Right atrium auricular region (tissue), 2 donors: ENCODE measurements around the gene TFF1. TPM values are rescaled to one million over a fixed set of nuclear protein-coding genes. Genes with fewer than 3 reads are reported as not detected.

Experiments used
- DNase-seq: peaks from one replicate; pipeline ENCODE4 v3.0.0-alpha.2; 2019; ENCODE audit warnings: low spot score
- H3K27ac ChIP-seq, 2 donors: fragments of 200-600 bp; sonication (generic); 1 replicate in 1 of 2; 2 replicates in 1 of 2; pipeline ENCODE4 v1.5.1; 2016 to 2019
- H3K27me3 ChIP-seq, 2 donors: fragments of 200-600 bp; sonication (generic); one replicate each; pipeline versions ENCODE4 v1.5.1 to v1.6.0; 2017 to 2019
- H3K36me3 ChIP-seq: fragments of 200-600 bp; sonication (generic); one replicate; pipeline ENCODE4 v1.5.1; 2016
- H3K4me1 ChIP-seq, 2 donors: fragments of 200-600 bp; sonication (generic); one replicate each; pipeline versions ENCODE4 v1.5.1 to v1.6.0; 2017 to 2019
- H3K4me3 ChIP-seq, 2 donors: fragments of 200-600 bp; sonication (generic); 1 replicate in 1 of 2; 2 replicates in 1 of 2; pipeline ENCODE4 v1.5.1; 2017 to 2019; ENCODE audit warnings: mild to moderate bottlenecking in 1 of 2, moderate library complexity in 1 of 2
- H3K9me3 ChIP-seq, 2 donors: fragments of 200-600 bp; sonication (generic); one replicate each; pipeline ENCODE4 v1.5.1; 2019
- total RNA-seq, 2 donors: library from RNA; depleted of rRNA; stranded (reverse); fragments of >200 nt; gene quantifications; one replicate each; pipeline ENCODE4 v1.1.0, GENCODE V29; 2016
- TF ChIP-seq, protein P1 (sequence below), 2 donors: fragments of 200-600 bp; sonication (generic); IDR thresholded peaks; one replicate each; pipeline ENCODE4 v1.5.1; 2019; ENCODE audit warnings: antibody characterized with exemption in 2 of 2

Gene TFF1
- total RNA-seq, 2 donors from 2014 or later, result not detected

DNA sequence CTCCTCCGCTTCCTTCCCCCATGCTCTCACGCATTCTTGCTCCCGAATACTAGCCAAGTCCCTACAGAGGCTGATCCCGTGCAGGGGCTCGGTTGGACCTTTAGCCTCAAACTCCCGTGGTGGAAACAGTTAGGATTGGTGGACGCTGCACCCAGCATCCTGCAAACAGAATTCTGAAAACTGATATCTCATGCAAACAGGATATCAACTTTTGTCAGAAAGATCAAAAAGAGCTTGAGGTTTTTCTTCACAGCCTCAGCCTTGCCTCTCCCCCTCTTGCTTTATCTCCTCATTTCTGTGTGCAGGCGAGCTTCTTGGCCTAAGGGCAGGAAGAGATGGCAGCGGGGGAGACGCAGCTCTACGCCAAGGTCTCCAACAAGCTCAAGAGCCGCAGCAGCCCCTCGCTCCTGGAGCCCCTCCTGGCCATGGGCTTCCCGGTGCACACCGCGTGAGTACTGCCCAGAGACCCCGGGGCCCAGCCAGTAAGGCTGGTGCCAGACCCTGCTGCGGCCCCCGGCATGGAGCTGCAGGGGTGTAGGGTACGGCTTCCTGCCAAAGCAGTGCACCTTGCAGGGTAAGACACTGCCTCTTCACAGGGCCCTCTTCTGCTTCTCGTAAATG, 37.4 kb upstream of the TFF1 start, which contains the start of gene UBASH3A:
Gene UBASH3A (plus strand): TSS at position 292 of the 621 bp plus-strand sequence. CDS start 44 bp downstream, at position 336.
- no peak within 1 kb of the TSS for H3K4me3 ChIP-seq
- H3K27ac ChIP-seq, result no peak within 1 kb of the TSS
- H3K36me3 ChIP-seq, result no peaks in the 10 kb centered on the region
- H3K27me3 ChIP-seq, result no peaks in the 10 kb centered on the region
- H3K9me3 ChIP-seq, result no peaks in the 10 kb centered on the region
- TF ChIP-seq, protein P1, sequence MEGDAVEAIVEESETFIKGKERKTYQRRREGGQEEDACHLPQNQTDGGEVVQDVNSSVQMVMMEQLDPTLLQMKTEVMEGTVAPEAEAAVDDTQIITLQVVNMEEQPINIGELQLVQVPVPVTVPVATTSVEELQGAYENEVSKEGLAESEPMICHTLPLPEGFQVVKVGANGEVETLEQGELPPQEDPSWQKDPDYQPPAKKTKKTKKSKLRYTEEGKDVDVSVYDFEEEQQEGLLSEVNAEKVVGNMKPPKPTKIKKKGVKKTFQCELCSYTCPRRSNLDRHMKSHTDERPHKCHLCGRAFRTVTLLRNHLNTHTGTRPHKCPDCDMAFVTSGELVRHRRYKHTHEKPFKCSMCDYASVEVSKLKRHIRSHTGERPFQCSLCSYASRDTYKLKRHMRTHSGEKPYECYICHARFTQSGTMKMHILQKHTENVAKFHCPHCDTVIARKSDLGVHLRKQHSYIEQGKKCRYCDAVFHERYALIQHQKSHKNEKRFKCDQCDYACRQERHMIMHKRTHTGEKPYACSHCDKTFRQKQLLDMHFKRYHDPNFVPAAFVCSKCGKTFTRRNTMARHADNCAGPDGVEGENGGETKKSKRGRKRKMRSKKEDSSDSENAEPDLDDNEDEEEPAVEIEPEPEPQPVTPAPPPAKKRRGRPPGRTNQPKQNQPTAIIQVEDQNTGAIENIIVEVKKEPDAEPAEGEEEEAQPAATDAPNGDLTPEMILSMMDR (IDR thresholded peaks at IDR 0.05), result no peak
- no peaks in the 10 kb centered on the region for H3K4me1 ChIP-seq
- DNase-seq, result no peak

DNA sequence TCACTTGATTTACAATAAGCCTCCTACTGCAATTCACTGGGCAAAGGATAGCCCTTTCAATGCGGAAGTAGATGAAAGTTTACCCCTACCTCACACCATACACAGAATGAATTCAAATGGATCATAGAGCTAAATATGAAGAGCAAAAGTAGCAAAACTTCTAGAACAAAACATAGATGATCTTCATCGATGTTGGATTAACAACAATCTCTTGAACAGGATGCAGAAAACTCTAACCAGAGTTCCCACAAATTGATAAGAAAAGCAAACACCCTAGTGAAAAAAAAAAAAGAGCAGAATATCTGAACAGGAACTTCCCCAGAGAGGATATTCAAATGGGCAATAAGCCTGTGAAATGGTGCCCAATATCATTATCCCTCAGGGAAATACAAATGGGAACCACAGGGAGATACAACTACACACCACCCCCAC, 35.5 kb upstream of the TFF1 start:
- no peaks in the 10 kb centered on the region for H3K4me1 ChIP-seq
- no peak for DNase-seq
- H3K27ac ChIP-seq, result no peak overlapping the region
- TF ChIP-seq, protein P1 (IDR thresholded peaks at IDR 0.05), result no peak
- no peaks in the 10 kb centered on the region for H3K36me3 ChIP-seq
- H3K27me3 ChIP-seq, result no peaks in the 10 kb centered on the region
- H3K9me3 ChIP-seq, result no peaks in the 10 kb centered on the region
- H3K4me3 ChIP-seq, result no peak overlapping the region

DNA sequence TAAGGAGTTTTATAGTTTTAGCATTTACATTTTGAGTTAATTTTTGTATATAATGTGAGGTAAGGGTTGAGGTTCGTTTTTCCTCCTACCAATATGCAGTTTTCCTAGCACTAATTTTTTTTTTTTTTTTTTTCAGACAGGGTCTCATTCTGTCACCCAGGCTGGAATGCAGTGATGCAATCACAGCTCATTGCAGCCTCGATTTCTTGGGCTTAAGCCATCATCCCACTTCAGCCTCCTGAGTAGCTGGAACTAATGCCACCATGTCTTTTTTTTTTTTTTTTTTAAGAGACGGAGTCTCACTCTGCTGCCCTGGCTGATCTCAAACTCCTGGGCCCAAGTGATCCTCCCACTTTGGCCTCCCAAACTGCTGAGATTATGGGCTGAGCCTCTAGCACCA, 34.8 kb upstream of the TFF1 start:
- no peak overlapping the region for H3K4me3 ChIP-seq
- no peaks in the 10 kb centered on the region for H3K27me3 ChIP-seq
- DNase-seq, result no peak
- no peak overlapping the region for H3K27ac ChIP-seq
- no peaks in the 10 kb centered on the region for H3K36me3 ChIP-seq
- TF ChIP-seq, protein P1 (IDR thresholded peaks at IDR 0.05), result no peak
- no peaks in the 10 kb centered on the region for H3K4me1 ChIP-seq
- no peaks in the 10 kb centered on the region for H3K9me3 ChIP-seq

DNA sequence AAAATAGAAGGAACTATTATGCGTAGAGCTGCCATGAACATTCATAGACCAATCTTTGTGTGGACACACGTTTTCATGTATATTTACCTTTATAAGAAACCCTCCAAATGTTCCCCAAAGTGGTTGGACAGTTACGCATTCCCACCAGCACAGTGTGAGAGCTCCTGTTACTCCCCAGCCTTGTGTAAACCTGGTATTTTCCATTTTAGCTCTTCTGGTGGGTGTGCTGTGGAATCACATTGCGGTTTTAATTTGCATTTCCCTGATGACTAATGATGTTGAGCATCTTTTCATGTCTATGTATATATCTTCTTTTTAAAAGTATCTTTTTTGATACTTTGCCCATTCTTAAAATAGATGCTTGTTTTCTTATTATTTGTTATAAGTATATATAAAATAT, 34.2 kb upstream of the TFF1 start:
- no peaks in the 10 kb centered on the region for H3K4me1 ChIP-seq
- TF ChIP-seq, protein P1 (IDR thresholded peaks at IDR 0.05), result no peak
- H3K27ac ChIP-seq, result no peak overlapping the region

DNA sequence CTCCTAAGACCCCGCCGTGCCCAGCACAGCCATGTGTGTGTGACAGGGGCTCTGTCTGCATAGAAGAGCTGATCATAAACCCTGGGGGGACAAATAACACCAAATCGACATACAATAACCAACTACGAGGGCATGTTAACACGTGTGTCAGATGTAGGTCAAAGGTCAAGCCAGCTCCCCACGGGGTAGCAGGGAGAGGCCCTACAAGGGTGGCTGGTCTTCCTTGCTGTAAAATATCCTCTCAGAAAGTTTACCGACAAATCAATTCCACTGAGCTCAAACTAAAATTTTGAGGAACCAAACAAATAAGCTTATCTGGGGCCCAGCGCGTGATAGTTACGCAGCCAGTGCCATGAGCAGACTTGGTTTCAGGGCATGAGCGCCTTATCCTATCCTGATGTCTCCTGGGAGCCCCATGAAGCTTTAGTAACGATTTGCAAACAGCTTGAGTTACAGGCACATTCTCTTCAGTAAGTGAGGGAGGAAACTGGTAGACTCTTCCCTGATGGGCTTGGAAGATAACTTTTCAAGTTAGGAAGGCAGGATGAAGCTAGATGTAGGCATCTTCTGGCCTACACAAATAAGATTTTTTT, 32.2 kb upstream of the TFF1 start:
- DNase-seq, result no peak
- Histone ChIP-seq H3K27me3 (no peaks in the 10 kb centered on the region), H3K9me3 (no peaks in the 10 kb centered on the region), H3K4me3 (no peak overlapping the region), H3K4me1 (no peaks in the 10 kb centered on the region), H3K36me3 (no peaks in the 10 kb centered on the region), H3K27ac (no peak overlapping the region)
- TF ChIP-seq, protein P1 (IDR thresholded peaks at IDR 0.05), result no peak

More for the DNA sequence above, 34.2 kb upstream of the TFF1 start:
- Histone ChIP-seq H3K4me3 (no peak overlapping the region), H3K9me3 (no peaks in the 10 kb centered on the region), H3K27me3 (no peaks in the 10 kb centered on the region), H3K36me3 (no peaks in the 10 kb centered on the region)
- no peak for DNase-seq
